ENCODE results near the gene GPER1. TPM values are rescaled to one million over a fixed set of nuclear protein-coding genes. Genes with fewer than 3 reads are reported as not detected.

GPER1 gene
- total RNA-seq, 1 donor from 2014 or later, result 1.2 TPM

GRCh38 chr7:1099637-1100036, 11.7 kb downstream of the GPER1 start:
- Mint-ChIP-seq H3K4me1 (peaks cover 56% of the 10 kb centered on the region), H3K27ac (no peak overlapping the region), H3K27me3 (ENCODE audit: insufficient read depth, low read depth) (peaks cover 7% of the 10 kb centered on the region), H3K4me3 (no peak overlapping the region), H3K9me3 (no peaks in the 10 kb centered on the region), H3K36me3 (peaks cover 12% of the 10 kb centered on the region)
- H4K20me1 ChIP-seq (ENCODE audit: low read depth), result peaks cover 23% of the 10 kb centered on the region
- no peaks in the 10 kb centered on the region for H3K4me1 ChIP-seq
- H3K9me3 ChIP-seq (ENCODE audit: low read depth), result no peaks in the 10 kb centered on the region
- no peaks in the 10 kb centered on the region for H3K36me3 ChIP-seq
- H3K9ac ChIP-seq, result no peak overlapping the region
- peaks cover 34% of the 10 kb centered on the region for H3K79me2 ChIP-seq (ENCODE audit: low read depth)
- H2AFZ ChIP-seq (replicated peaks), result no peak overlapping the region
- TF ChIP-seq CTCF (IDR thresholded peaks at IDR 0.05) (no peak), EZH2 (IDR thresholded peaks at IDR 0.05) (no peak), EZH2phosphoT487 (IDR thresholded peaks at IDR 0.05) (no peak)
- no peak overlapping the region for H3K4me3 ChIP-seq
- H3F3A ChIP-seq (ENCODE audit: low read depth), result peaks cover 3% of the 10 kb centered on the region
- no peak overlapping the region for H3K4me2 ChIP-seq
- no peak for DNase-seq (ENCODE audit: low spot score)
- no peaks in the 10 kb centered on the region for H3K27me3 ChIP-seq
- H3K27ac ChIP-seq, result no peak overlapping the region

- H4K20me1 ChIP-seq (ENCODE audit: low read depth), result peaks cover 23% of the 10 kb centered on the region
- no peak overlapping the region for H3K4me3 ChIP-seq
- no peaks in the 10 kb centered on the region for H3K4me1 ChIP-seq
These were observed 12.5 kb downstream of the GPER1 start for GRCh38 chr7:1100386-1100785.

GRCh38 chr7:1100834-1101562, 13.1 kb downstream of the GPER1 start:
- H3K79me2 ChIP-seq (ENCODE audit: low read depth), result peaks cover 47% of the 10 kb centered on the region
- peaks cover 4% of the 10 kb centered on the region for H3K4me1 ChIP-seq
- H3K9ac ChIP-seq, result peak overlapping the region; percentile 35
- DNase-seq (ENCODE audit: low spot score), result no peak
- Mint-ChIP-seq H3K27me3 (ENCODE audit: insufficient read depth, low read depth) (peaks cover 5% of the 10 kb centered on the region), H3K9me3 (no peaks in the 10 kb centered on the region), H3K4me1 (peaks cover 58% of the 10 kb centered on the region), H3K27ac (peak overlapping the region; percentile 82), H3K36me3 (peaks cover 12% of the 10 kb centered on the region), H3K4me3 (no peak overlapping the region)
- H3K4me2 ChIP-seq, result no peak overlapping the region
- no peaks in the 10 kb centered on the region for H3K9me3 ChIP-seq (ENCODE audit: low read depth)
- peaks cover 3% of the 10 kb centered on the region for H3F3A ChIP-seq (ENCODE audit: low read depth)
- H2AFZ ChIP-seq (replicated peaks), result no peak overlapping the region
- TF ChIP-seq EZH2phosphoT487 (IDR thresholded peaks at IDR 0.05) (no peak), EZH2 (IDR thresholded peaks at IDR 0.05) (no peak)
- H4K20me1 ChIP-seq (ENCODE audit: low read depth), result peaks cover 24% of the 10 kb centered on the region
- no peak overlapping the region for H3K27ac ChIP-seq
- H3K27me3 ChIP-seq, result no peaks in the 10 kb centered on the region
- H3K36me3 ChIP-seq, result no peaks in the 10 kb centered on the region
- H3K4me3 ChIP-seq, result no peak overlapping the region

More at GRCh38 chr7:1100386-1100785, 12.5 kb downstream of the GPER1 start:
- no peak for DNase-seq (ENCODE audit: low spot score)
- peaks cover 3% of the 10 kb centered on the region for H3F3A ChIP-seq (ENCODE audit: low read depth)
- H3K36me3 Mint-ChIP-seq, result peaks cover 12% of the 10 kb centered on the region
- peaks cover 7% of the 10 kb centered on the region for H3K27me3 Mint-ChIP-seq (ENCODE audit: insufficient read depth, low read depth)
- H3K4me3 Mint-ChIP-seq, result no peak overlapping the region
- peaks cover 58% of the 10 kb centered on the region for H3K4me1 Mint-ChIP-seq
- H3K4me2 ChIP-seq, result no peak overlapping the region
- H3K9me3 ChIP-seq (ENCODE audit: low read depth), result no peaks in the 10 kb centered on the region
- H3K36me3 ChIP-seq, result no peaks in the 10 kb centered on the region
- H3K27ac Mint-ChIP-seq, result no peak overlapping the region
- no peak for TF ChIP-seq CTCF (IDR thresholded peaks at IDR 0.05)
- TF ChIP-seq EZH2 (IDR thresholded peaks at IDR 0.05), result no peak
- no peak for TF ChIP-seq EZH2phosphoT487 (IDR thresholded peaks at IDR 0.05)
- H3K9ac ChIP-seq, result peak overlapping the region; percentile 35
- no peak overlapping the region for H2AFZ ChIP-seq (replicated peaks)
- no peak overlapping the region for H3K27ac ChIP-seq
- peaks cover 42% of the 10 kb centered on the region for H3K79me2 ChIP-seq (ENCODE audit: low read depth)
- H3K27me3 ChIP-seq, result no peaks in the 10 kb centered on the region
- H3K9me3 Mint-ChIP-seq, result no peaks in the 10 kb centered on the region
